Measurements from ENCODE around the gene MSH2.

Gene MSH2

GRCh38 chr2:47520825-47521665 lies 118.1 kb downstream of the MSH2 start:
- H3K4me3 ChIP-seq (ENCODE audit: low read depth, low read length) = peak overlapping the region; percentile 48
- DNase-seq (ENCODE audit: low read depth) = no peak

GRCh38 chr2:47521666-47522285 lies 118.8 kb downstream of the MSH2 start:
- no peak for DNase-seq (ENCODE audit: low read depth)
- peak overlapping the region; percentile 48 for H3K4me3 ChIP-seq (ENCODE audit: low read depth, low read length)

GRCh38 chr2:47525167-47525566 lies 122.2 kb downstream of the MSH2 start:
- no peak overlapping the region for H3K4me3 ChIP-seq (ENCODE audit: low read depth, low read length)
- DNase-seq (ENCODE audit: low read depth) = no peak

- H3K4me3 ChIP-seq (ENCODE audit: low read depth, low read length) = no peak overlapping the region
- no peak for DNase-seq (ENCODE audit: low read depth)
Observed at GRCh38 chr2:47528455-47528854, 125.5 kb downstream of the MSH2 start.

GRCh38 chr2:47528874-47529273 lies 125.9 kb downstream of the MSH2 start:
- H3K4me3 ChIP-seq (ENCODE audit: low read depth, low read length) = no peak overlapping the region
- DNase-seq (ENCODE audit: low read depth) = no peak

- no peak overlapping the region for H3K4me3 ChIP-seq (ENCODE audit: low read depth, low read length)
- DNase-seq (ENCODE audit: low read depth) = no peak
Observed at GRCh38 chr2:47530105-47530760, 127.3 kb downstream of the MSH2 start.

GRCh38 chr2:47531378-47532042 lies 128.6 kb downstream of the MSH2 start:
- no peak for DNase-seq (ENCODE audit: low read depth)
- no peak overlapping the region for H3K4me3 ChIP-seq (ENCODE audit: low read depth, low read length)

Data from skeletal muscle cell (primary cell).